ENCODE data around the gene LGALS3BP.
A peak's percentile ranks its signal among the peaks of the same experiment; 100 is the strongest.
"Not testable (repeated sequence)": the region's sequence is repeated elsewhere in the genome, so short reads cannot be mapped to it uniquely, and the experiment has no call there.

Gene LGALS3BP, protein sequence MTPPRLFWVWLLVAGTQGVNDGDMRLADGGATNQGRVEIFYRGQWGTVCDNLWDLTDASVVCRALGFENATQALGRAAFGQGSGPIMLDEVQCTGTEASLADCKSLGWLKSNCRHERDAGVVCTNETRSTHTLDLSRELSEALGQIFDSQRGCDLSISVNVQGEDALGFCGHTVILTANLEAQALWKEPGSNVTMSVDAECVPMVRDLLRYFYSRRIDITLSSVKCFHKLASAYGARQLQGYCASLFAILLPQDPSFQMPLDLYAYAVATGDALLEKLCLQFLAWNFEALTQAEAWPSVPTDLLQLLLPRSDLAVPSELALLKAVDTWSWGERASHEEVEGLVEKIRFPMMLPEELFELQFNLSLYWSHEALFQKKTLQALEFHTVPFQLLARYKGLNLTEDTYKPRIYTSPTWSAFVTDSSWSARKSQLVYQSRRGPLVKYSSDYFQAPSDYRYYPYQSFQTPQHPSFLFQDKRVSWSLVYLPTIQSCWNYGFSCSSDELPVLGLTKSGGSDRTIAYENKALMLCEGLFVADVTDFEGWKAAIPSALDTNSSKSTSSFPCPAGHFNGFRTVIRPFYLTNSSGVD

GRCh38 chr17:78979780-78980623 lies at the start of gene LGALS3BP:
Gene LGALS3BP (minus strand): TSS chr17:78979923. CDS start chr17:78977191, 2,732 bp downstream.
- peak; percentile 28 for DNase-seq (ENCODE audit: low read depth)

GRCh38 chr17:79028496-79029326 lies 49.0 kb upstream of the LGALS3BP start:
- DNase-seq (ENCODE audit: low read depth), result no peak

GRCh38 chr17:79027925-79028491 lies 48.3 kb upstream of the LGALS3BP start:
- no peak for DNase-seq (ENCODE audit: low read depth)

GRCh38 chr17:79027274-79027924 lies 47.7 kb upstream of the LGALS3BP start:
- DNase-seq (ENCODE audit: low read depth), result no peak

GRCh38 chr17:79026376-79027273 lies 46.9 kb upstream of the LGALS3BP start:
- no peak for DNase-seq (ENCODE audit: low read depth)

- DNase-seq (ENCODE audit: low read depth), result no peak
Observed at GRCh38 chr17:79024901-79025737, 45.4 kb upstream of the LGALS3BP start.

GRCh38 chr17:79023886-79024771 lies 44.4 kb upstream of the LGALS3BP start, which contains the start of gene C1QTNF1:
Gene C1QTNF1 (plus strand): TSS chr17:79024169. CDS start chr17:79043969, 19,800 bp downstream.
- no peak for DNase-seq (ENCODE audit: low read depth)

DNA sequence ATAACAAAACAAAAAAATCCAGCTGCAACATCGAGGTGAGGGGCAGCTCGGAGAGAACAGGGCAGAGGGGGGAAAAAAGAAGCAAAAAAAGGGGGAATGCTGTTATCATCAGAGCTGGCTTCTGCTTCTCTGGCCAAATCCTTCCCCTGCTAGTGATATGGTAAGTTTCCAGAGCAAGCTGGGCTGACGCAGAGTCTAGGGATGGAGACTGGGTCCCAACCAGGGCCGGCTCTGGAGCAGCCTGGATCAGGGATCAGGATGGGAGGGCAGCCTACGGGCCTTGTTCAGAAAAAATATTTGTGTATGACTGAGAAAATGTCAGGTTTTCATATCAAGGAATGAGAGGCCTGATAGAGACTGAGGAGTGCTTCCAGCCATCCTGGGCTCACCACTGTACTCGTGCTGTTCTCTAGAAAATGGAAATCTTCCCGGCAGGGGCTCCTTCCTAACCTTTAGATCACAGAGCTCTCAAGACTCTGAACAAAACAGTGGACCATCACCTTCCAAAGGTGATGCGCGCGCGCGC lies 43.5 kb upstream of the LGALS3BP start:
- no peak for DNase-seq (ENCODE audit: low read depth)

GRCh38 chr17:79022507-79022991 lies 42.8 kb upstream of the LGALS3BP start:
- DNase-seq (ENCODE audit: low read depth), result no peak

- DNase-seq (ENCODE audit: low read depth), result not testable (repeated sequence)
Observed at GRCh38 chr17:79021929-79022328, 42.2 kb upstream of the LGALS3BP start.

GRCh38 chr17:79020631-79021301 lies 41.0 kb upstream of the LGALS3BP start:
- DNase-seq (ENCODE audit: low read depth), result no peak

DNA sequence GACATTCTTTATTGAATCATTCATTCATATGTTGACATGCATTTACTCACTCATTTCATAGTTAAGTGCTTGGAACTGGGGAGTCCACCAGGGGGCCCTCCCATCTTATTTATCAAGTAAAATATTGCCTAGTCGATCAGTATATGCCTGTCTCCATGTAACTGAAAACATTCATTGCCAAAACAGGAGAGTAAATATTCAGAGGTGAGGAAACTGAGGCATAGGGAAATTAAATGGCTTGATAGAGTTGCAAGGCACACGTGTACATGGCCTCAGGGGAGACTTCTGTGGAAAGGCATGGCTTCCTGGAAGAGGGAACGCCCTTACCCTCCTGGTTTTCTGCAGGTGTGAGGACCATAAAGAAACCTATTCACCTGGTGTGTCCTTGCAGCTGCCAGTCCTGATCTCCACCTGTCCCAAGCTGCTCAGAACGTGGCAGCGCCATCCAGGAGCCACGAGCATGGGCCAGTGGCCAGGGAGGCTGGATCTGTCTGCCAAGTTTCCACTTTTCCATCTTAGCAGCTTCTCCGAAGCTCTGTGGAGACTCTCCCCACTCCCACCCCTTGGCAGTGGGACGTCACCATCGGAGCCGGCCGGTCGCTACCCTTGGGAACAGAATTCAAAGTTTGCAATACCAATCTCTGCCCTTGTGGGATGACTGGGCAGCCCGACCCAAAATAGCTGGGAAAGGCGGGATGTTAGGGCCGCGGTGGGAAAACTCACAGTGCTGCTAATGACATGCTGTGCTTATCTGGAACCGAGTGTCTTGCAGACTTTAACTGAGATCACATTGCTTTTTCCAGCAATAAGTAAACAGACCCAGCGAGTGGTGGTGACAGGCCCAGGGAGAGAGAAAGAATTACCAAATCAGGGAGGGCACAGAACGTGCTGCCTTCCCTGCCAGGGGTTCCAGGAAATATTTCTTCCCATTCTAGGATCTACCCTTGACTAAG lies 40.2 kb upstream of the LGALS3BP start:
- no peak for DNase-seq (ENCODE audit: low read depth)

DNA sequence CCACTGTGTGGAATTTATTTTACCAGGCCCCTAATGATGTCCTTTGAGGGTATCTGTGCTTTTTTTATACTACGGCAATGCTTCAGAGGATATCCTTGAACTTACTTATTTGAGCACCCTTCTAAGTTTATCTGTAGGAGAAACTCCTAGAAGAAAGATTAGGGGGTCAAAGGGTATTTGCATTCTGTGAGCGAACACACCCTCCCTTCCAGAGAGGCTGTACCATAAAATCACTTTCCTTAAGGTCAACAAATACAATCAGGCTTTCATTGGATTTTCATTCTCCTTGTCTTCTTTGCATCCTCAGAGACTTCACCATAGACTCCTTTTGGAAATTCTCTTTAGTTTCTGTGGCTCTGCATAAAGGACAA lies 39.5 kb upstream of the LGALS3BP start:
- no peak for DNase-seq (ENCODE audit: low read depth)

DNA sequence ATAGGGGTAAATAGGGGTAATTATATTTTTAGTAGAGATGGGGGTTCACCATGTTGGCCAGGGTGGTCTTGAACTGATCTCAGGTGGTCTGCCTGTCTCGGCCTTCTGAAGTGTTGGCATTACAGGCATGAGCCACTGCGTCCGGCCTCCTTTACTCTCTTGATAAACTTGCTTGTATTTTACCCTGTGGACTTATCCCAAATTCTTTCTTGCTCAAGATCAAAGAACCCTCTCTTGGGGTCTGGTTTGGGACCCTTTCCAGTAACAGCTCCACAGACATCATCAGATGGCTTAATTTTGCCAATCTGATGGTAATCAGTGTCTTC lies 38.6 kb upstream of the LGALS3BP start:
- DNase-seq (ENCODE audit: low read depth), result no peak

- DNase-seq (ENCODE audit: low read depth), result no peak
Observed at GRCh38 chr17:79017546-79018369, 38.0 kb upstream of the LGALS3BP start.

Data from GM04504 (cell line).